ENCODE results near the gene ANK2.

- TF ChIP-seq CTCF (IDR thresholded peaks at IDR 0.05): no peak
- no peak for TF ChIP-seq POLR2A (IDR thresholded peaks at IDR 0.05)
- no peak for TF ChIP-seq POLR2AphosphoS5 (IDR thresholded peaks at IDR 0.05)
These were observed 273.3 kb downstream of the ANK2 start for GRCh38 chr4:113322736-113323135.
